Karpas-422 (cell line): Measurements from ENCODE around the gene POLN. TPM values are rescaled to one million over a fixed set of nuclear protein-coding genes. Genes with fewer than 3 reads are reported as not detected.

Experiments
- DNase-seq: peaks from one replicate; pipeline ENCODE4 v3.0.0-alpha.2; 2015
- H2AFZ ChIP-seq: fragments of 200-600 bp; sonication (generic); 2 replicates; pipeline ENCODE4 v1.6.1; 2014; ENCODE audit warnings: antibody characterized with exemption, low read length, mixed read lengths
- H3K27ac ChIP-seq: fragments of 200-600 bp; sonication (generic); 2 replicates; pipeline ENCODE4 v1.5.1; 2014; ENCODE audit warnings: mild to moderate bottlenecking, low read length, moderate library complexity
- H3K27me3 ChIP-seq: fragments of 200-600 bp; sonication (generic); 2 replicates; pipeline ENCODE4 v1.6.1; 2014; ENCODE audit warnings: low read length, mixed read lengths
- H3K36me3 ChIP-seq: fragments of 200-600 bp; sonication (generic); 2 replicates; pipeline ENCODE4 v1.6.1; 2014; ENCODE audit warnings: low read length, mixed read lengths; ENCODE audit not compliant: insufficient read depth
- H3K4me1 ChIP-seq: fragments of 200-600 bp; sonication (generic); 2 replicates; pipeline ENCODE4 v1.6.1; 2014; ENCODE audit warnings: mild to moderate bottlenecking, low read length, mixed read lengths
- H3K4me2 ChIP-seq: fragments of 200-600 bp; sonication (generic); 2 replicates; pipeline ENCODE4 v1.6.1; 2014; ENCODE audit warnings: low read length, low read depth, mild to moderate bottlenecking; ENCODE audit not compliant: poor library complexity, severe bottlenecking
- H3K4me3 ChIP-seq: fragments of 200-600 bp; sonication (generic); 2 replicates; pipeline ENCODE4 v1.5.1; 2014; ENCODE audit warnings: mild to moderate bottlenecking, antibody characterized with exemption, low read length, mixed read lengths
- H3K79me2 ChIP-seq: fragments of 200-600 bp; sonication (generic); 2 replicates; pipeline ENCODE4 v1.6.1; 2014; ENCODE audit warnings: mild to moderate bottlenecking, low read length, mixed read lengths
- H3K9ac ChIP-seq: fragments of 200-600 bp; sonication (generic); 2 replicates; pipeline ENCODE4 v1.6.0; 2014; ENCODE audit warnings: low read length
- H3K9me2 ChIP-seq: fragments of 200-600 bp; sonication (generic), shearing (Covaris generic); replicated peaks from 2 replicates; pipeline ENCODE4 v1.6.0; 2014; ENCODE audit warnings: mild to moderate bottlenecking, low read length, moderate library complexity; ENCODE audit not compliant: insufficient read depth
- H3K9me3 ChIP-seq: fragments of 300-700, 200-600 bp; sonication (generic); 2 replicates; pipeline ENCODE4 v1.6.1; 2014; ENCODE audit warnings: low read length, mixed read lengths
- H4K20me1 ChIP-seq: fragments of 200-600 bp; sonication (generic); 2 replicates; pipeline ENCODE4 v1.6.1; 2014; ENCODE audit warnings: mild to moderate bottlenecking, antibody characterized with exemption, low read length, low read depth; ENCODE audit not compliant: insufficient read depth
- total RNA-seq: library from RNA; depleted of rRNA; stranded (reverse); fragments of >200 nt; shearing (Covaris generic); gene quantifications from 2 replicates; pipeline ENCODE4 v1.2.3, GENCODE V29; 2014; ENCODE audit warnings: low replicate concordance

POLN gene
- total RNA-seq, 1 experiment from 2014 or later, result 4.3 TPM

DNA sequence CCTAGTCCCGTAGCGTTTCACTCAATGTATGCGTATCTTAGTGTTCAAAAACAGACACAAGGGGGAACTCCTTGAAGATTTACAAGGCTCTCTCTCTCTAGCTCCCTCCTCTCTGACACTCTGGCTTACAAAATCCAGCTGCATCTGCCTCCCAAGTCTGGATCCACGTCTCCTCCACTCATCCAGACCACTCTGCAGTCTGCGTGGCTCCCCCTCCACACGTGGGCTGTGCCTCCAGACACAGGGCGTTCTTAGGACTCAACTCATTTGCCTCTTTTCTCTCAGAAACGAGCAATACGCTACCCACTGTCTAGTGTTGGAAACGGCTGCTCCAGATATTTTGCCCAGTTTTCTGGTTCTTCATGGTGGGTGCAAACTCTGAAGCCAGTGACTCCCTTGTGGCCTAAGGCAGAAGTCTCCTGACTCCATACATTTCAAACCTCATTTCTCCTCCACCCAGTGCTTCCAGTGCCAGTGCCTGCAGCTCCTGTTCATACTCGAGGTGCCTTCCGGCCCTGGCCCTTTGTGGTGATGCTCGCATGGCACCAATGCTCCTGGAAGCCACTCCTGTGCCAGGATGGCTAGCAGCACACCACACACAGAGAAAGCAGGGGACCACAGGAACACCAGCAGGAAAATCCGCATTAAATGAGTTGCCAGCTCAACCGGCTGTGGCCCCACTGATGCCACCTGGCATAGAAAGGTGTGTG is 158.7 kb downstream of the POLN start:
- Histone ChIP-seq H3K9me3 (no peaks in the 10 kb centered on the region), H3K9me2 (no peaks in the 10 kb centered on the region), H3K4me3 (no peak overlapping the region), H3K79me2 (no peaks in the 10 kb centered on the region), H3K27ac (no peak overlapping the region), H3K4me1 (peaks cover 9% of the 10 kb centered on the region), H3K4me2 (no peak overlapping the region), H4K20me1 (no peaks in the 10 kb centered on the region), H3K36me3 (no peaks in the 10 kb centered on the region), H3K9ac (no peak overlapping the region), H3K27me3 (no peaks in the 10 kb centered on the region), H2AFZ (no peak overlapping the region)
- DNase-seq, result no peak

- no peak overlapping the region for H3K27ac ChIP-seq
Measured at GRCh38 chr4:2082627-2083026, 159.3 kb downstream of the POLN start.

DNA sequence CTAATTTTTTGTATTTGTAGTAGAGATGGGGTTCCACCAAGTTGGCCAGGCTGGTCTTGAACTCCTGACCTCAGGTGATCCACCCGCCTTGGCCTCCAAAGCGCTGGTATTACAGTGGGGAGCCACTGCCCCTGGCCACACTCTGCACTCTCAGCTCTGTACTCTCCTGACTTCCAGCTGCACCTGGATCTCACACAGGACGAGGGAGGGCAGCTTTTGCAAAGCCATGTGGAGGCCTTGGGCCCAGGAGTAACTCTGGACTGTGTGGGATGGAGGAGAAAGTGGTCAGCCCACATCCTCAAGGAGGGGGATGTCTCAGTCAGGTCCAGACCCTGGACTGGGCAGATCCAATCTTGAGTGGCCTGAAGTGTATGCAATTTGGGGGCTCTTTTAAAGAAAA is 159.8 kb downstream of the POLN start:
- DNase-seq, result no peak
- Histone ChIP-seq H3K27me3 (no peaks in the 10 kb centered on the region), H4K20me1 (no peaks in the 10 kb centered on the region), H3K9me3 (no peaks in the 10 kb centered on the region), H3K4me2 (no peak overlapping the region), H3K27ac (no peak overlapping the region), H3K79me2 (no peaks in the 10 kb centered on the region), H3K9me2 (no peaks in the 10 kb centered on the region), H3K9ac (no peak overlapping the region), H3K4me3 (no peak overlapping the region), H3K4me1 (peaks cover 21% of the 10 kb centered on the region), H2AFZ (no peak overlapping the region), H3K36me3 (no peaks in the 10 kb centered on the region)

More at GRCh38 chr4:2082627-2083026, 159.3 kb downstream of the POLN start:
- Histone ChIP-seq H3K4me3 (no peak overlapping the region), H3K79me2 (no peaks in the 10 kb centered on the region), H3K4me1 (peaks cover 16% of the 10 kb centered on the region), H3K36me3 (no peaks in the 10 kb centered on the region), H3K4me2 (no peak overlapping the region), H3K9me3 (no peaks in the 10 kb centered on the region), H3K9me2 (no peaks in the 10 kb centered on the region), H3K9ac (no peak overlapping the region), H3K27me3 (no peaks in the 10 kb centered on the region), H4K20me1 (no peaks in the 10 kb centered on the region), H2AFZ (no peak overlapping the region)
- DNase-seq, result no peak

GRCh38 chr4:2081540-2081939 is 160.4 kb downstream of the POLN start:
- H3K27me3 ChIP-seq, result no peaks in the 10 kb centered on the region
- H3K79me2 ChIP-seq, result no peaks in the 10 kb centered on the region
- H3K36me3 ChIP-seq, result no peaks in the 10 kb centered on the region
- no peak overlapping the region for H3K4me2 ChIP-seq
- DNase-seq, result no peak
- no peak overlapping the region for H3K4me3 ChIP-seq
- peaks cover 26% of the 10 kb centered on the region for H3K4me1 ChIP-seq
- H3K9ac ChIP-seq, result no peak overlapping the region
- no peak overlapping the region for H2AFZ ChIP-seq
- H3K9me2 ChIP-seq, result no peaks in the 10 kb centered on the region
- no peak overlapping the region for H3K27ac ChIP-seq
- no peaks in the 10 kb centered on the region for H3K9me3 ChIP-seq
- no peaks in the 10 kb centered on the region for H4K20me1 ChIP-seq

DNA sequence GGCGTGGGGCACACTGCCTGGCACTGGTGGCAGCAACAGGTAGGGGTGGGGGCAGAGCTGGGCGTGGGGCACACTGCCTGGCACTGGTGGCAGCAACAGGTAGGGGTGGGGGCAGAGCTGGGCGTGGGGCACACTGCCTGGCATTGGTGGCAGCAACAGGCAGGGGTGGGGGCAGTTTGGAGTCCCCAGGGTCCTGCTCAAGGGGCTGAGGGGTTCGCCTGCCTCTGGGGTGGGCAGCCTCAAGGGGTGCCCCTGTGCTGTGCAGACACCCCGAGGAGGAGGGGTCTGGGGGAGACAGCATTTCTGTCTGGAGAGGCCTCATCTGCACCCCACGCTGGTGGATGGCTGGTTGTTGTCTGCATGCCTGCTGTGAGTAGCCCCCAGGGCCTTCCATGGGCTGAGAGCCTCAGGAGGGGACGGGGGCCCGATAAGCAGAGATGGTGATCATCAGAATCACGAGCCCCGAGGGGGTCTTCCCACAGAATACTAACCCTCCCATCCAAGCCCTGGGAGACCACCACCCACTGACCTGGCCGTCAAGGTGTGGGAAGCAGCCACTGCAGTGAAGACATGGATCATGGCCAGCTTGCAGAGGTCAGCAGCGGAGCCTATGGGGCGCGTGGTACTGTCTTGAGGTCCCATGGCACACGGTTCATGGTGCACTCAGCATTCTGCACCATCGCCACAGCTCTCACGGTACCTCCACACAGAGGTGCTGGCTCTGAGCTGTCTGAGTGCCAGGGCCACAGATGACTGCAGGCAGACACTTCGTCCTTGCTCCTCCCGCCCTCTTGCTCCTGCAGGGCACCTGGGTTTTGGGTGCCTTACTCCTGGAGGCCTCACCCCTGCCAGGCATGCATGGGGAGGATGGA is 161.3 kb downstream of the POLN start:
- Histone ChIP-seq H3K4me2 (no peak overlapping the region), H4K20me1 (no peaks in the 10 kb centered on the region), H3K36me3 (no peaks in the 10 kb centered on the region), H2AFZ (no peak overlapping the region), H3K9ac (no peak overlapping the region), H3K4me3 (no peak overlapping the region), H3K9me2 (no peaks in the 10 kb centered on the region), H3K79me2 (no peaks in the 10 kb centered on the region), H3K27ac (no peak overlapping the region), H3K27me3 (no peaks in the 10 kb centered on the region), H3K9me3 (no peaks in the 10 kb centered on the region), H3K4me1 (peaks cover 27% of the 10 kb centered on the region)
- DNase-seq, result no peak

DNA sequence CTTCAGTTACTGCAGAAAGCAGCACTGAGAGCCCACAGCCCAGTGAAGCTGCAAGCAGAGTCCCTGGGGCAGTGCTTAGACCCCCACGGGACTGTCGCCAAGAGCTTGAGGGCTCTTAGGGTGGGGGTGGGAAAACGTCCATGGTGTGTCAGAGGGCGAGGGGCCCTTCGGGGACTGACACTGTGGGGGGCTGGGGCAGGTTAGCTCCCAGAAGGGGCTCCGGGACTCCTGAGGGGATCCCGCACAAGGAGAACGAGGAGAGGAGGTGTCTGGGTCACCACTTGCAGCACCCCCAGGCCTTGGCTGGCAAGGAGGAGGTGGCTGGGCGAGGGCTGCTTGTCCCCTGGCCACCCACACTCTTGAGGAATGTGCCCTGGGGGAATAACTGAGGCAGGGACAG is 162.0 kb downstream of the POLN start:
- H3K4me1 ChIP-seq, result peaks cover 27% of the 10 kb centered on the region
- no peaks in the 10 kb centered on the region for H4K20me1 ChIP-seq
- H3K79me2 ChIP-seq, result no peaks in the 10 kb centered on the region
- H3K4me3 ChIP-seq, result no peak overlapping the region
- H3K9me2 ChIP-seq, result no peaks in the 10 kb centered on the region
- no peak overlapping the region for H3K27ac ChIP-seq
- H3K36me3 ChIP-seq, result no peaks in the 10 kb centered on the region
- H2AFZ ChIP-seq, result no peak overlapping the region
- H3K4me2 ChIP-seq, result no peak overlapping the region
- no peak for DNase-seq
- no peaks in the 10 kb centered on the region for H3K9me3 ChIP-seq
- H3K27me3 ChIP-seq, result no peaks in the 10 kb centered on the region
- no peak overlapping the region for H3K9ac ChIP-seq

- DNase-seq, result no peak
- Histone ChIP-seq H3K9me2 (no peaks in the 10 kb centered on the region), H3K27ac (no peak overlapping the region), H3K4me1 (peaks cover 27% of the 10 kb centered on the region), H3K27me3 (no peaks in the 10 kb centered on the region), H3K36me3 (no peaks in the 10 kb centered on the region), H3K9me3 (no peaks in the 10 kb centered on the region), H2AFZ (no peak overlapping the region), H3K4me3 (no peak overlapping the region), H3K4me2 (no peak overlapping the region), H3K79me2 (no peaks in the 10 kb centered on the region), H4K20me1 (no peaks in the 10 kb centered on the region), H3K9ac (no peak overlapping the region)
Measured at GRCh38 chr4:2079006-2079405, 162.9 kb downstream of the POLN start.

GRCh38 chr4:2078584-2078983 is 163.3 kb downstream of the POLN start:
- Histone ChIP-seq H3K27ac (no peak overlapping the region), H3K36me3 (no peaks in the 10 kb centered on the region), H3K4me3 (no peak overlapping the region), H3K9me3 (no peaks in the 10 kb centered on the region), H3K4me1 (peaks cover 27% of the 10 kb centered on the region), H3K27me3 (no peaks in the 10 kb centered on the region), H3K79me2 (no peaks in the 10 kb centered on the region), H3K9me2 (no peaks in the 10 kb centered on the region), H3K4me2 (no peak overlapping the region), H4K20me1 (no peaks in the 10 kb centered on the region), H3K9ac (no peak overlapping the region), H2AFZ (no peak overlapping the region)
- DNase-seq, result peak; percentile 52
